Activated naive CD8-positive, alpha-beta T cell treated with anti-CD3 and anti-CD28 coated beads, Interleukin-2, amount 50 U/mL, for 16 hours (primary cell): ENCODE data around the gene RSRC1.
"Not testable (repeated sequence)": the region's sequence is repeated elsewhere in the genome, so short reads cannot be mapped to it uniquely, and the experiment has no call there.

ENCODE experiments used
- DNase-seq: peaks from one replicate; pipeline ENCODE4 v3.0.0-alpha.2; 2020; ENCODE audit warnings: low read depth, low spot score

The RSRC1 gene

DNA sequence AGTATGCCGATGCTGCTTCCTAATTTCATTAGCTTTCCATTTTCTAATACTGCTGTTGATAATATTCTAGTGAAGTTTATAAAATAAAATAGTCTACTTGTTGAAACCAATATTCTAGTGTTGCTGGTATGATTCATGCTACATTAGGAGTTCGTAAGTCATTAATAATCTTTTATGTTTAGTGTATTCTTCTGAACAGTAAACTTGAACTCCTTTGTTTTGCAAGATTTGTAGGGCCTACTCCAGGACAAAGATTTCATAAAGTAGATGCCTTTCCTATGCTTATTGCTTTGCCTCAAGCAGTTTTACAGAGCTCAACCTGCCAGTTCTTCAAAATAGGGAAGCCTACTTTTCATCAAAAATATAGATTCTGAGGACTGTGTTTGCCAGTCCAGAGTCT lies 111.5 kb downstream of the RSRC1 start:
- no peak for DNase-seq

GRCh38 chr3:158226429-158226828 lies 116.5 kb downstream of the RSRC1 start:
- DNase-seq: no peak

DNA sequence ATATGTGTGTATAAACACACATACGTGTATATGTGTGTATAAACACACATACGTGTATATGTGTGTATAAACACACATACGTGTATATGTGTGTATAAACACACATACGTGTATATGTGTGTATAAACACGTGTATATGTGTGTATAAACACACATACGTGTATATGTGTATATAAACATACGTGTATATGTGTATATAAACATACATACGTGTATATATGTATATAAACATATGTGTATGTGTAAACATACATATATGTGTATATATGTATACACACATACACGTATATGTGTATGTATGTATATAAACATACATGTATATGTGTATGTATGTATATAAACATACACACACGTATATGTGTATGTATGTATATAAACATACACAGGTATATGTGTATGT lies 119.1 kb downstream of the RSRC1 start:
- DNase-seq: not testable (repeated sequence)

- DNase-seq: no peak
Measured at GRCh38 chr3:158233791-158234190, 123.9 kb downstream of the RSRC1 start.

- no peak for DNase-seq
Measured at GRCh38 chr3:158244274-158244673, 134.4 kb downstream of the RSRC1 start.

DNA sequence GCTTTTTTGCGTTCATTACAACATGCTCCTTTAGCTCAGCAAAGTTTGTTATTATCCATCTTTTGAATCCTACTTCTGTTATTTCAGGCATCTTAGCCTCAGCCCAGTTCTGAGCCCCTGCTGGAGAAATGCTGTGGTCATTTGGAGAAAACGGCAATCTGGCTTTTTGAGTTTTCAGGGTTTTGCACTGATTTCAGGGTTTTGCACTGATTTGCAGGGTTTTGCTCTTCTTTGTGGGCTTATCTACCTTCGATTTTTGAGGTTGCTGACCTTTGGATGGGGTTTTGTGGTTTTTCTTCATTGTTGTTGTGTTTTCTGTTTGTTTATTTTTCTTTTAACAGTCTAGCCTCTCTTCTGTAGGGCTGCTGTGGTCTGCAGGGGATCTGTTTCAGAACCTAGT lies 137.4 kb downstream of the RSRC1 start:
- no peak for DNase-seq

GRCh38 chr3:158248261-158248660 lies 138.4 kb downstream of the RSRC1 start:
- DNase-seq: no peak

DNA sequence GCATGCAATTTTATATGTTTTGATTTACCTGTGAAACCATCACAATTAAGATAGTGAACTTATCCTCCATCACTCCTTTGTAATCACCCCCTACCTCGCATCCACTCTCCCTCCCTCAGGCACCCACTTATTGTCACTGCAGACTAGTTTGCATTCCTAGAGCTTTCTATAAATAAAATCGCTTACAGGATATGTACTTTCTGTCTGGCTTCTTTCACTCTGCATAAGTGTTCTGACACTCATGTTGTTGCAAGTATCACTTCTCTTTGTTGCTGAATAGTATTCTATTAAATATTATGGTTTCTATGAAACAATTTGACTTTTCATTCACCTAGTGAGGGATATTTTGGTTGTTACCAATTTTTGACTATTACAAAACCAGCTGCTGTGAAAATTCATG lies 139.3 kb downstream of the RSRC1 start:
- DNase-seq: no peak

DNA sequence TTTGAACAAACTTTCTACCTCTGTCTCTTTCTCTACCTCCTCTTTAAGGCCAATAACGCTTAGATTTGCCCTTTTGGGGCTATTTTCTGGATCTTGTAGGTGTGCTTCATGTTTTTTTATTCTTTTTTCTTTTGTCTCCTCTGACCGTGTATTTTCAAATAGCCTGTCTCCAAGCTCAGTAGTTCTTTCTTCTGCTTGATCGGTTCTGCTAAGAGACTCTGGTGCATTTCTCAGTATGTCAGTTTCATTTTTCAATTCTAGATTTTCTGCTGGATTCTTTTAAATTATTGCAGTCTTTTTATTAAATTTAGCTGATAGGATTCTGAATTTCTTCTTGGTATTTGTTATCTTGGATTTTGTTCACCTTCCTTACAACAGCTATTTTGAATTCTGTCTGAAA lies 148.7 kb downstream of the RSRC1 start:
- no peak for DNase-seq

GRCh38 chr3:158260392-158260791 lies 150.5 kb downstream of the RSRC1 start:
- DNase-seq: no peak

GRCh38 chr3:158261371-158261991 lies 151.6 kb downstream of the RSRC1 start:
- DNase-seq: no peak

DNA sequence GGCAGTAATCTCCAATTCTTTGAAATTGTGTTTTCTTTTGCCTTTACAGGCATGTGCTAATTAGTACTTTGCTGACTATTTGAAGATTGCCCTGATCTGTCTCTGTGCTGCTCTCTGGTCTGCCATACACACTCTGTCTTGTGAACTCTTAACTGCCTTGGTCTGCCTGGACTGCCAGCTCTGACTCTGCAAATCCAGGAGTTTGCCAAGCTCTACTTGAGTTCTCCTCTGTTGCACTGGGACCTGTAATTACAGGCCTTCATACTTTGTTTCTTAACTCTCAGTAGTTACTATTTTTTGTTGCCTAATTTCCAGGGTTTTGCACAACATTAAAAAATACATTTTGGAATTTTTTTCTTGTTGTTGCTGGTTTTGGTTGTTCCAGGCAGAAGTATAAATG lies 155.0 kb downstream of the RSRC1 start:
- no peak for DNase-seq

GRCh38 chr3:158267015-158267414 lies 157.1 kb downstream of the RSRC1 start:
- no peak for DNase-seq

GRCh38 chr3:158269942-158270341 lies 160.1 kb downstream of the RSRC1 start:
- no peak for DNase-seq

DNA sequence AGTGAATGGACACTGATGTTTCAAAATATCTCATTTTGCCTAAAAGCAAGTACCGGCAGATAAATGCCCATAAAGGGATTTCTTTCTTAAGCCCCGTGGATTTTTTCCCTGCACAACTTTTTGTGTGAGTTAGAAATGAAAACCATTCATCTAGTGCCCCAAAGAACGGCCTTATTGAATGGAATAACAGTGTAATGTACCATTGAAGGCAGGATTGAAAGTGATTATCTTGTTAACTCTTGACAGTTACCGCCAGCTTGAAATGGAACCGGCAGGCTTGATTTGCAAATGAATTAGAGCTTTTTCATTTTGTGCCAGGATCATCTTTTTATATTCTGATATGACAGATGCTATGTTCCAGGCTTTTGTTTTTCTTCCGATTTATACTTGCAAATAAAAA lies 162.2 kb downstream of the RSRC1 start:
- no peak for DNase-seq

DNA sequence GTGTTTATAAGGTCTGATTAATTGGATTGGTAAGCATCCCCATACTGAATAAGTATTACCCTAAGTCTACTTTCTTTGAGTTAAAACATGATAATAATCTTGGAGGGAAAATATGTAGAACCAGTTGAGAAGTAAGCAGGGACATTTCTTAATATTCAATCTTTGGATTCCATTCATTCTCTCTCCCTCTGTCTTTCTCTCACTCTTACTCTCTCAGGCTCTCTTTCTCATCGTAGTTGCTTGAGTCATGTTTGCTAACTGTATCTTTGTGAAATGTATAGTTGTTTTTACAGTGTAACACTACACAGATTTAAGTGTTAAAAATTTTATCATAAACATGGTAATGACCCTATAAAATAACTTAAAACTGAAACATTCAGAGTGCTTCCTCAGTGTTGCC lies 163.8 kb downstream of the RSRC1 start:
- no peak for DNase-seq

DNA sequence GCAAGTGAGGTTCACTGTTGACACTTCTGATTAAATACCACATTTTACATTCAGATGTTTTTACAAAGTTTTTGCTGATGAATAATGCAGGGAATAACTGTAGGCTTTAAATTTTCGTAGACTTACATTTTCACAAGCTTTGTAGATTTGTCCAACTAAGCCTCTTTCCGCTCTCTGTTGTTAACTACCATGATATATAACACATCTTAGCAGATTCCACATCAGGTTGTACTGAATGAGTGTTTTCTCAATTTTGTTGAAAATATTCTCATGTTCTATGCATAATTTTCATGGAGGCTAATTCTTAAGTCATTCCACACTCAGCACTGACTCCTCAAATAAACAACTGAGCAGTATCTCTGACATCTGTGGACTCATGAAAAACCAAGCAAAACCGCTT lies 168.3 kb downstream of the RSRC1 start:
- DNase-seq: no peak

- no peak for DNase-seq
Measured at GRCh38 chr3:158279609-158280008, 169.7 kb downstream of the RSRC1 start.

DNA sequence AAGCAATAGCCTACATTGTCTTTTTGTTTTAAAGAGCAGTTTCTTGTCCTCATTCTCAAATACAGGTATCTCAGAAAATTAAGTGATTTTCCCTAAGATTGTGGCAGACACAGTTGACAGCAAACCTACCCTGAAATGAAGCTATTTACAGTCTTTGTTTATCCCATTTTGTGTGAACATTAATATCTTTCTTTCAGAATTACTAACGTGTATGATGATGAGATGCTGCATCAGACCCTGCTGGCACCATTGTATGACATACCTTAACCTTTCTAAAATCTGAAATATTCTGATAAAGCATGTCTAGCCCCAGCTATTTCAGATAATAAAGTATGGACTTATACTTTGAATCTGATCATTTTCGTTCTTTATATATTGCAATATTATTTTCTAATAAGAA lies 185.9 kb downstream of the RSRC1 start:
- DNase-seq: no peak

GRCh38 chr3:158297940-158298339 lies 188.1 kb downstream of the RSRC1 start:
- DNase-seq: no peak

GRCh38 chr3:158308236-158308928 lies 198.5 kb downstream of the RSRC1 start:
- no peak for DNase-seq

DNA sequence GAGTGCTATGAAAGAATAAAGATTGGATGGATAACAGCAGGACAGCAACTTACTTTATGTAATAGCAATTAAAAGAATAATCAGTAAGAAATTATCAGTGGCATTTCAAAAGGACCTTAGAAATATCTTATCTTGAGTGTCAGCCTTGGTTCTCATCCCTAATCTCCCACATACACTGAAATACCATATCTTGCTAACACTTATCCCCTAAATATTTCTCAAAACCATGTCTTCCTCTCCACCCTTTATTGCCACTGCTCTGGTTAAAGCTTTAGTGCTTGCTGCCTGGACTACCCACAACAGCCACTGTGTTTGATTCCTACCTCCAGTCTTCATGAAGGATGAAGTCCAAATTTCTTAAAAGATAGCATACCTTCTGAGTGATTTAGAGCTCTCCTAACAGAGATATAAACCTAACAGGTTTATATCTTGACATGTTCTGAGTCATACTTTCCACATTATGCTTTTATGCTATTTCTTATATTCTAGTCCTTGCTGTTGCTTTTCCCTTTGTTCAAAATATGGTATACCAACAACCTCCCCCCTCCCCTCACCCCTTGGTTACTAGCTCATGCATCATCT lies 202.8 kb downstream of the RSRC1 start:
- DNase-seq: no peak

DNA sequence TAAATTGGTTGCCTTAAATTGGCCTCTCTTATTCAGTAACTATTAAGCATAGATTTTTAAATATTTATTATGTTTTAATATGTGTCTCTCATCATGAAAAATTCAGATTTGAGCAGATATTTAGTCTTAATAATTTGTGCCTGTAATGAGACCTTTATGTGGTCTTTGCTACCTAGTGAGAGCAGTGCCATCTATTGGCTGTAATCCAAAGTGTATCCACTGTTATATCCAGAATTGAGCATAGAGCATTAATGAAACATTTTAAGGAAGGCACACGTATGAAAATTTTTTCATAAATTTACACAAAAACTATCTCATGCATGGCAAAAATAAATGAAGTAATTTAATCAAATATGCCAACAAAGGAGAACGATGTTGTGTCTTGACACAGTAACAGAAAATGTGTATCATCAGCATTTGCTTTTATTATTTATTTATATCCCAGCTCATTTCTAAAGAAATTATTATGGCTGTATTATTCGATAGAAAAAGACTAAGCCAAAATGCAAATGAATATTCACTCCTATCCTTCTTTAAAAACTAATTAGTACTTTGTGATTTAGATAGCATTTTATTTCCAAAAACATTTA lies 203.5 kb downstream of the RSRC1 start:
- no peak for DNase-seq
